ENCODE measurements around the gene AXL.
"Not testable (repeated sequence)": the region's sequence is repeated elsewhere in the genome, so short reads cannot be mapped to it uniquely, and the experiment has no call there.

The AXL gene

GRCh38 chr19:41265395-41266153 is 46.6 kb downstream of the AXL start:
- Histone ChIP-seq H3K9ac (ENCODE audit: low read length) (peak overlapping the region; percentile 80), H3K27ac (ENCODE audit: low read depth, low read length) (peak overlapping the region; percentile 94), H3K4me1 (ENCODE audit: insufficient read depth, low read length) (peaks cover 30% of the 10 kb centered on the region), H3K4me3 (ENCODE audit: low read depth in 1 of 2, low read length in 2 of 2) (peak overlapping the region; percentile 84 to 88), H3K9me3 (ENCODE audit: low read length) (no peaks in the 10 kb centered on the region), H3K27me3 (ENCODE audit: control insufficient read depth in 1 of 2, insufficient read depth in 2 of 2, low read length in 2 of 2) (no peaks in the 10 kb centered on the region), H3K36me3 (ENCODE audit: insufficient read depth, low read length) (peaks cover 25% of the 10 kb centered on the region)

DNA sequence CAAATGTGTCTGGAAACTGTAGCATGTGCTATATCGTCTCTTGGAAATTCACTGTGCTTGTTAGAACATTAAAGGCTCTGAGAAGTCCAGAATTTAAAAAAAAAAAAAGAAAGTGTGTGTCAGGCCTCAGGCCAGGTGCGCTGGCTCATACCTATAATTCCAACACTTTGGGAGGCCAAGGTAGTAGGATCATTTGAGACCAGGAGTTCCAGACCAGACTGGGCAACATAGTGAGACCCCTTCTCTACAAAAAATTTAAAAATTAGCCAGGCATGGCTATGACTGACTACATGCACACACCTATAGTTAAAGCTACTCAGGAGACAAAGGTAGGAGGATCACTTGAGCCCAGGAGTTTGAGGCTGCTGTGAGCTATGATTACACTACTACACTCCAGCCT is 50.0 kb downstream of the AXL start:
- H3K9ac ChIP-seq (ENCODE audit: low read length) = no peak overlapping the region
- H3K27me3 ChIP-seq (ENCODE audit: control insufficient read depth in 1 of 2, insufficient read depth in 2 of 2, low read length in 2 of 2) = no peaks in the 10 kb centered on the region
- H3K27ac ChIP-seq (ENCODE audit: low read depth, low read length) = no peak overlapping the region
- peaks cover 30% of the 10 kb centered on the region for H3K4me1 ChIP-seq (ENCODE audit: insufficient read depth, low read length)
- H3K9me3 ChIP-seq (ENCODE audit: low read length) = no peaks in the 10 kb centered on the region
- H3K4me3 ChIP-seq (ENCODE audit: low read depth in 1 of 2, low read length in 2 of 2) = no peak overlapping the region
- H3K36me3 ChIP-seq (ENCODE audit: insufficient read depth, low read length) = peaks cover 60% of the 10 kb centered on the region

GRCh38 chr19:41269571-41269970 is 50.5 kb downstream of the AXL start:
- no peaks in the 10 kb centered on the region for H3K27me3 ChIP-seq (ENCODE audit: control insufficient read depth in 1 of 2, insufficient read depth in 2 of 2, low read length in 2 of 2)
- H3K36me3 ChIP-seq (ENCODE audit: insufficient read depth, low read length) = peaks cover 65% of the 10 kb centered on the region
- no peak overlapping the region for H3K4me3 ChIP-seq (ENCODE audit: low read depth in 1 of 2, low read length in 2 of 2)
- H3K27ac ChIP-seq (ENCODE audit: low read depth, low read length) = no peak overlapping the region
- no peaks in the 10 kb centered on the region for H3K9me3 ChIP-seq (ENCODE audit: low read length)
- H3K9ac ChIP-seq (ENCODE audit: low read length) = no peak overlapping the region
- H3K4me1 ChIP-seq (ENCODE audit: insufficient read depth, low read length) = peaks cover 30% of the 10 kb centered on the region

- H3K36me3 ChIP-seq (ENCODE audit: insufficient read depth, low read length) = peaks cover 89% of the 10 kb centered on the region
- no peak overlapping the region for H3K9ac ChIP-seq (ENCODE audit: low read length)
- H3K4me3 ChIP-seq (ENCODE audit: low read depth in 1 of 2, low read length in 2 of 2) = no peak overlapping the region
- no peaks in the 10 kb centered on the region for H3K9me3 ChIP-seq (ENCODE audit: low read length)
- peaks cover 2% of the 10 kb centered on the region for H3K4me1 ChIP-seq (ENCODE audit: insufficient read depth, low read length)
- H3K27me3 ChIP-seq (ENCODE audit: control insufficient read depth in 1 of 2, insufficient read depth in 2 of 2, low read length in 2 of 2) = no peaks in the 10 kb centered on the region
- H3K27ac ChIP-seq (ENCODE audit: low read depth, low read length) = no peak overlapping the region
Measured at GRCh38 chr19:41273076-41273475, 54.1 kb downstream of the AXL start.

DNA sequence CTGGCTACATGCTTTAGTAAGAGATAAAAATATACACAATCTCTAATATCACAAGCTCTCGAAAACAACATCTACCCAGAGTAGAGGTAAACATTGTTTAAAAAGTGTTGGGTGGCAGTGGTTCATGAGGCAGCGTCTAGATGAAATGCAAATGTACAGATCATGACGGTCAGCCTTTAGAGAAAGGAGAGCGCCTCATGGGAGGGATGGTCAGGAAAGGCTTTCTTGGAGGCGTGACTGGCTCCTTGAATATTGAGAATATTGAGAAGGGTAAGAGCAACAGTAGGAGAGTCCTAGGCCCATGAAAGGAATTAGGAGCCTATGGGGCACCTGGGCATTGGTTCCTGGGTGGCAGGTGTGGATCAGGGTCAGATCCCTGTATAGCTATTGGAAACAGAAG is 55.8 kb downstream of the AXL start:
- no peak overlapping the region for H3K4me3 ChIP-seq (ENCODE audit: low read depth in 1 of 2, low read length in 2 of 2)
- H3K36me3 ChIP-seq (ENCODE audit: insufficient read depth, low read length) = peaks cover 90% of the 10 kb centered on the region
- H3K9me3 ChIP-seq (ENCODE audit: low read length) = no peaks in the 10 kb centered on the region
- H3K27ac ChIP-seq (ENCODE audit: low read depth, low read length) = no peak overlapping the region
- no peak overlapping the region for H3K9ac ChIP-seq (ENCODE audit: low read length)
- H3K4me1 ChIP-seq (ENCODE audit: insufficient read depth, low read length) = no peaks in the 10 kb centered on the region
- H3K27me3 ChIP-seq (ENCODE audit: control insufficient read depth in 1 of 2, insufficient read depth in 2 of 2, low read length in 2 of 2) = no peaks in the 10 kb centered on the region

GRCh38 chr19:41276231-41276630 is 57.2 kb downstream of the AXL start:
- Histone ChIP-seq H3K27me3 (ENCODE audit: control insufficient read depth in 1 of 2, insufficient read depth in 2 of 2, low read length in 2 of 2) (no peaks in the 10 kb centered on the region), H3K9ac (ENCODE audit: low read length) (no peak overlapping the region), H3K4me1 (ENCODE audit: insufficient read depth, low read length) (no peaks in the 10 kb centered on the region), H3K36me3 (ENCODE audit: insufficient read depth, low read length) (peaks cover 92% of the 10 kb centered on the region), H3K4me3 (ENCODE audit: low read depth in 1 of 2, low read length in 2 of 2) (no peak overlapping the region), H3K9me3 (ENCODE audit: low read length) (no peaks in the 10 kb centered on the region), H3K27ac (ENCODE audit: low read depth, low read length) (no peak overlapping the region)

DNA sequence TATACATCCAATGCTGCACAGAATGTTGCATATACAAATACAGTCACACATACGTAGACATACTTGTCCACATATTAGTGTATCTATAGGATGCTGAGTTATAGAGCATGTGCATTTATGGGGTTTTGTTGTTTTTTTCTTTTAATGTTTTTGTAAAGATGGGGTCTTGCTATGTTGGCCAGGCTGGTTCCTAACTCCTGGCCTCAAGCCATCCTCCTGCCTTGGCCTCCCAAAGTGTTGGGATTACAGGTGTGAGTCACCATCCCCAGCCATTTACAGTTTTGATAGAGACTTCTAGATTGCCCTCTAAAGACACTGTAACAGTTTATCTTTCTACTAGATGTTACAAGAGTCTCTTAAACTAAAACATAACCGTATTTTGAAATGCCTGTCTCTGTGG is 59.5 kb downstream of the AXL start:
- no peaks in the 10 kb centered on the region for H3K4me1 ChIP-seq (ENCODE audit: insufficient read depth, low read length)

GRCh38 chr19:41288673-41289530 is 69.9 kb downstream of the AXL start:
- no peak overlapping the region for H3K4me3 ChIP-seq (ENCODE audit: low read depth in 1 of 2, low read length in 2 of 2)
- no peak overlapping the region for H3K27ac ChIP-seq (ENCODE audit: low read depth, low read length)
- no peaks in the 10 kb centered on the region for H3K27me3 ChIP-seq (ENCODE audit: control insufficient read depth in 1 of 2, insufficient read depth in 2 of 2, low read length in 2 of 2)
- no peak overlapping the region for H3K9ac ChIP-seq (ENCODE audit: low read length)
- no peaks in the 10 kb centered on the region for H3K4me1 ChIP-seq (ENCODE audit: insufficient read depth, low read length)
- H3K36me3 ChIP-seq (ENCODE audit: insufficient read depth, low read length) = peaks cover 72% of the 10 kb centered on the region
- no peaks in the 10 kb centered on the region for H3K9me3 ChIP-seq (ENCODE audit: low read length)

More for the DNA sequence above, 59.5 kb downstream of the AXL start:
- H3K4me3 ChIP-seq (ENCODE audit: low read depth in 1 of 2, low read length in 2 of 2) = no peak overlapping the region
- no peak overlapping the region for H3K9ac ChIP-seq (ENCODE audit: low read length)
- no peak overlapping the region for H3K27ac ChIP-seq (ENCODE audit: low read depth, low read length)
- no peaks in the 10 kb centered on the region for H3K9me3 ChIP-seq (ENCODE audit: low read length)
- H3K27me3 ChIP-seq (ENCODE audit: control insufficient read depth in 1 of 2, insufficient read depth in 2 of 2, low read length in 2 of 2) = no peaks in the 10 kb centered on the region
- H3K36me3 ChIP-seq (ENCODE audit: insufficient read depth, low read length) = peaks cover 82% of the 10 kb centered on the region

GRCh38 chr19:41289814-41290213 is 70.8 kb downstream of the AXL start:
- not testable (repeated sequence) for H3K4me3 ChIP-seq (ENCODE audit: low read depth in 1 of 2, low read length in 2 of 2); H3K9ac ChIP-seq (ENCODE audit: low read length); H3K27me3 ChIP-seq (ENCODE audit: control insufficient read depth in 1 of 2, insufficient read depth in 2 of 2, low read length in 2 of 2); H3K27ac ChIP-seq (ENCODE audit: low read depth, low read length); H3K4me1 ChIP-seq (ENCODE audit: insufficient read depth, low read length); H3K9me3 ChIP-seq (ENCODE audit: low read length)
- H3K36me3 ChIP-seq (ENCODE audit: insufficient read depth, low read length) = peaks cover 75% of the 10 kb centered on the region

DNA sequence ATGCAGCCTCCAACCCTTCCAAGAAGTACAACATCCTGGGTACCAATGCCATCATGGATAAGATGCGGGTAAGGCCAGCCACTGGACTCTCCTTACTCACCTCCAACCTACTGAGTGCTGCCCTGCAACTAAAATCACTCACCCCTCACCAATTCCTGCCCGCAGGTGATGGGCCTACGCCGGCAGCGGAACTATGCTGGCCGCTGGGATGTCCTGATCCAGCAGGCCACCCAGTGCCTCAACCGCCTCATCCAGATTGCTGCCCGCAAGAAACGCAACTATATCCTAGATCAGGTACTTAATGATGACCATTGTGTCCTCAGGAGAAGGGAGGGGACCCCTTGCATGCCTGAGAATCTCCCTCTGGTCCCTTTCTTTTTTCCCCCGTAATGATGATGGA is 75.4 kb downstream of the AXL start:
- Histone ChIP-seq H3K9ac (ENCODE audit: low read length) (no peak overlapping the region), H3K9me3 (ENCODE audit: low read length) (no peaks in the 10 kb centered on the region), H3K27me3 (ENCODE audit: control insufficient read depth in 1 of 2, insufficient read depth in 2 of 2, low read length in 2 of 2) (no peaks in the 10 kb centered on the region), H3K4me3 (ENCODE audit: low read depth in 1 of 2, low read length in 2 of 2) (no peak overlapping the region), H3K27ac (ENCODE audit: low read depth, low read length) (no peak overlapping the region), H3K36me3 (ENCODE audit: insufficient read depth, low read length) (peaks cover 76% of the 10 kb centered on the region), H3K4me1 (ENCODE audit: insufficient read depth, low read length) (peaks cover 29% of the 10 kb centered on the region)

DNA sequence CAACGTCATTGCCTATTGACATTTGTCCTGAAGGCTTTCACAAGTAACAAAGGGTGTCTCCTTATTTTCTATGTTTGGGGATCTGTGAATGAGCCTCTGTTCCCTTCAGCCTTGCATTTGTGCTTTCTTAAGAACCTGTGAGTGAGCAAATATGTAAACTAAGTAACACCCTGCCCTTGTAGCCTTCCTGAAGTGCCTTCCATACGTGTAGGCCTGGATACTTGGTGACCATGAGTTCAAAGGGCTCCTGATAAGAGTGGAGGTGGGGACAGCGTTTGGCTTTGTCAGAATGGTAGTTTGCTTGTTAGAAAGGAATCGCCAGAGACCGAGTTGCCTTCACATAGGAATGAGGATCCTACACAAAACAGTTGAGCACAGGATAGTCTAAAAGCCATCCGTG is 76.5 kb downstream of the AXL start:
- peak overlapping the region; percentile 4 for H3K27ac ChIP-seq (ENCODE audit: low read depth, low read length)
- no peak overlapping the region for H3K9ac ChIP-seq (ENCODE audit: low read length)
- no peak overlapping the region for H3K4me3 ChIP-seq (ENCODE audit: low read depth in 1 of 2, low read length in 2 of 2)
- H3K36me3 ChIP-seq (ENCODE audit: insufficient read depth, low read length) = peaks cover 67% of the 10 kb centered on the region
- H3K9me3 ChIP-seq (ENCODE audit: low read length) = no peaks in the 10 kb centered on the region
- H3K27me3 ChIP-seq (ENCODE audit: control insufficient read depth in 1 of 2, insufficient read depth in 2 of 2, low read length in 2 of 2) = no peaks in the 10 kb centered on the region
- H3K4me1 ChIP-seq (ENCODE audit: insufficient read depth, low read length) = peaks cover 40% of the 10 kb centered on the region
